ENCODE measurements around the gene MTHFS. TPM values are rescaled to one million over a fixed set of nuclear protein-coding genes. Genes with fewer than 3 reads are reported as not detected.
"Not testable (repeated sequence)": the region's sequence is repeated elsewhere in the genome, so short reads cannot be mapped to it uniquely, and the experiment has no call there.

Gene MTHFS
- total RNA-seq, 1 experiment from 2014 or later = 23.3 TPM

DNA sequence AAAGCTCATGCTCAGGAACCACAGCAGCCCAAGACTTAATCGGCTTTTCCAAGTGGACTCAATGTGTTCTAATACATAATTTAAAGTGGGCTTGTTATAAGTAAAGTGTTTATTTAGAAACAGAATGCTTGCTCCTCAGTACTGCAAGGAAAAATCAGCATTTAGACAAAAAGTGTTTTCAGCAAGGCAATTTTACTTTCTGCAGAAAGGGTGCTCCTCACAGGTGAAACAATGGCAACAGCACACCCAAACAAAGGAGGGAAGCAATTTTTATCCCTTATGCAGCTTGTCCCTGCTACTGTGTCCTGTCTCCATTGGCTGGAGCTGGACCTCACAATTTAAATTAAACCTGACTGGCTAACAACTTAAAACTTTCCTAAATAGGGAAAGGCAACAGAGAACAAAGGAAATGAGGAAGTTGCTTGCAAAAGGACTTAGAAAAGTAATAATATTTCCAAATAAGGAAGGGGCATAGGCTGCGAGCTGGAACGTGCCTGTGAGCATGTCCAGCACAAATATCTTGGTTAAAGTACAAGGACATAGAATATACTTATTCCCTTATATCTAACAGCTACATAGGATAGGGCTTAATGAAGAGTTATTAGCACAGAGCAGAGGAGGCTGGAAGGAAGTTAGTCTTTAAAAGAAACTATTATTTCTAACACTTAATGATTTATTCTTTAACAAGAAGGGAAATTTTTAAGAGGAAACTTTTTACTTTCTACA, 19.1 kb upstream of the MTHFS start:
- not testable (repeated sequence) for DNase-seq (ENCODE audit: low spot score)

DNA sequence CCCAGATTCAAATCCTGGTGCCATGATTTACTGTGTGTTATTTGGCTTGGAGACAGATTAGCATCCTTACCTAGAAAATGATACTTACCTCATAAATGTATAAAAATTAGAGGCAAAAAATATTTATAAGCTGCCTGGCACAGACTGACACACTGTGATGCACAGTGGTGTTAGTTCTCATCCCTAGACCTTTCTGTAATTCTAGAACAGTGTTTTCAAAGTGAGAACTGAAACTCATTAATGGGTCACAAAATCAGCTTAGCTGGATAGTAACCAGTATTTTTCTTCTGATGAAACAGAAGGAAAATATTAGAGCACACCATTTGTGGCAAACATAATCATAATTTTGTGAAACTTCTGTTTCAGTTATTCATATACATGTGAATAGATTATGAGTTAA, 17.9 kb upstream of the MTHFS start:
- DNase-seq (ENCODE audit: low spot score) = no peak

GRCh38 chr15:79909556-79910335, 12.9 kb upstream of the MTHFS start:
- not testable (repeated sequence) for DNase-seq (ENCODE audit: low spot score)

DNA sequence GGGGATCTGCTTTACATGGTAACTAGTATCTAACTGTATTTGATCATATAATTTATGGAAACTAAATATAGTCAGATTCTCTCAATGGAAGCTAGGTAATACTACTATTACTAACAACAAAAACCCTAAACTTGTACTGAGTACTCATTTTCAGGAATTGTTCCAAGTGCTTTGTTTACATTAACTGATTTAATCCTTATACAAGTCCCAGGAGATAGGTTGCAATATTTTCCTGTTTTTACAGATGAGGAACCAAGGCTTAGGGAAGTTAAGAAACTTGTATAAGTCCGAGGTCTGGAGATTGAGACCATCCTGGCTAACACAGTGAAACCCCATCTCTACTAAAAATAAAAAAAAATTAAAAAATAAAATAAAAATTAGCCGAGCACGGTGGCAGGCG, 7.5 kb upstream of the MTHFS start:
- no peak for DNase-seq (ENCODE audit: low spot score)

GRCh38 chr15:79903626-79904025, 6.8 kb upstream of the MTHFS start:
- DNase-seq (ENCODE audit: low spot score) = no peak

- DNase-seq (ENCODE audit: low spot score) = no peak
Observed at GRCh38 chr15:79903144-79903543, 6.3 kb upstream of the MTHFS start.

- DNase-seq (ENCODE audit: low spot score) = no peak
Observed at GRCh38 chr15:79901958-79902357, 5.1 kb upstream of the MTHFS start.

GRCh38 chr15:79900818-79901378, 4.1 kb upstream of the MTHFS start:
- not testable (repeated sequence) for DNase-seq (ENCODE audit: low spot score)

DNA sequence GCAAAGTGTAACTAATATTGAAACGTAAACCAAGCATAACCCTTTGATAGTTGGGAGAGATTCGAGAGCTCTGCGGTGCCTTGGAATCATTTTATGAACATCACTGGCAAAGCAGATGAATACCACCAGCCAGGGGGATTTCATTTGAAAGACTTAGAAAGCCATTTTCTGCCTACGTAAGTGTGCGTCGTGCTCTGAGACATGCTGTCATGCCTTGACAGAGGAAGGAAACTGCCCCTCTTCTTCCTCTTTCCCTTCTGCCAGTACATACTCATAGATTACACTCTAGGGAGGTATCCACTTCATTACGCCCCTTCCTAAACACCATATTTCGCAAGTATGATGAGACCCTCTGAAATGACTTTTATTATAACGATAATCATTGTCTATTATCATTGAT, 3.3 kb upstream of the MTHFS start:
- no peak for DNase-seq (ENCODE audit: low spot score)

DNA sequence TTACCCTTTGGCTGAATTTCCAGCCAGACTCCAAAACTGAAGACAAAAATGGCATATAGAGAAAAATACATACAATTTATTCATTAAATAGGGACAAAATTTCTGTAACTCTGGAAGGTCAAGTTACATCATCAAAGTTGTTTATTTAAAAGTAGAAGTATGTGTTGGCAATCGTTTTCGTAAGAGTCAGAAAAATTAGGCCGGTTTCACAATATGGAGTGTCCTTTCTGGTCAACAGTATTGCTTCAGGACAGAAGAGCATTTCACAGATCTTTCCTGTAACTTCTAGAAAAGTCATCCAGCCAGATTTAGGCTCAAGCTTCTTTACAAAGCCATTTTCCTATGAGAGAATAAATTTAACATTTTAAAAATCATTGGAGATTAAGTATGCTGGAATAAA, 2.0 kb upstream of the MTHFS start:
- DNase-seq (ENCODE audit: low spot score) = not testable (repeated sequence)

DNA sequence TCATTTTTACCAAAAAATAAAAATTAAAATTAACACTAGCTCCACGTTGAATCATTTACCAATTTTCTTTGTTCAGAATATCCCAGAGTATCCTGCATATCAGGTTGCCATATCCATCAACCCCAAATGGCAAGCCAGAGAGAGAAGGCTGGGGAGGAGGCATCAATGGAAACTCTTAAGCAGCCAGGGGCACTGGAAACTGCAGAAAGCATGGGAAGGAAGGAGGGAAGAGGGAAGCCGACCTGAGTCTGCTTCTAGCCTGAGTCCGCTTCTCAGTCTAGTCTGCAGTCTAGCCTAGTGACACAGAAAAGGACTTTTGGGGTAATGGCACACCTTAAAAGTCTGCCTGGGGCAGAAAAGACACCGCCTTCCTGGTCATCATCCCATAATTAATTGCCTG, 1.6 kb upstream of the MTHFS start:
- no peak for DNase-seq (ENCODE audit: low spot score)

GRCh38 chr15:79897701-79898113, 893 bp upstream of the MTHFS start:
- DNase-seq (ENCODE audit: low spot score) = no peak

DNA sequence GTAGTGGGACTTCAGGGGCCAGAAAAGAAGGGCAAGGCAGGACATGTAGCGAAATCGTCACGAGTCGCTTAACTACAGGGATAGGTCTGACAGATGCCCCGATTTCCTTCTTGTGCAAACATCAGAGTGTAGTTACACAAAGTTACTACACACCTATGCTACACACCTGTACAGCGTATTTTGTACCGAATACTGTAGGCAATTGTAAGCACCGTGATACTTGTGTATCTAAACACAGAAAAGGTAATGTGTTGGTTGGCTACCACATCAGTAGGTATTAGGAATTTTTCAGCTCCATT, 515 bp upstream of the MTHFS start:
- no peak for DNase-seq (ENCODE audit: low spot score)

GRCh38 chr15:79896131-79896633, 632 bp downstream of the MTHFS start:
- no peak for DNase-seq (ENCODE audit: low spot score)

DNA sequence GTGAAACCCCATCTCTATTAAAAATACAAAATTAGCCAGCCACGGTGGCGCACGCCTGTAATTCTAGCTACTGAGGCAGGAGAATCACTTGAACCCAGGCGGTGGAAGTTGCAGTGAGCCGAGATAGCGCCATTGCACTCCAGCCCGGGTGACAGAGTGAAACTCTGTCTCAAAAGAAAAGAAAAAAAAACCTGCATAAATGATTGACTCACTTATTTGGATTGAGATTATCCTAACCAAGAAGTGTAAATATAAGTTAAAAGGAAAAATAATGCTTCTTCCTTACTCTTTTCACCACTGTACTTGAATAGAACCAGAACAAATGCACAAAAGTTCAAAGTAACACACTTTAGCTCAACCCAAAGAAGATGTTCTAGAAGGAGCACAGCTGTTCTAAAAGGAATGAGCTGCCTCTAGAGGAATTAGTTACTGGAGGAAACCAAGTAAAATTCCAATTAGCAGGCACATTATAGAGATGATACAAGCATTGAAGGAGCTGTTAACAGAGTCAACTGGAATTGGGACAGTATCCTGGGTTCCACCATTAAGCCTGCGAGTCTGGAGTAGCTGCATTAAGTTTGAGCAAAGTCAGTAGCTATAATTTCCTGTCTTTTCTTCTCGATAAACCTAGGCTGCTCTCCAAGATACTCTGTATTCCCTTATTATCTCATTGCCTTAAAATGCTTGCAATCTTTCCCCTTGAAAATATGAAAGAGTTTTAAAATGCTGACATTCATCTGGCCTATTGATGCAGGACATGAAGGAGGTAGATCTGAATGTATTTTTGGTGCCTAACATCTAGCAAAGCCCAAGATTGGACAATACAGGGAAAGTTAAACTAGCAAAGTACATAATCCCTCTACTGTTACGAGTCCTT, 9.5 kb downstream of the MTHFS start:
- DNase-seq (ENCODE audit: low spot score) = no peak

- DNase-seq (ENCODE audit: low spot score) = no peak
Observed at GRCh38 chr15:79886124-79886523, 10.7 kb downstream of the MTHFS start.

GRCh38 chr15:79884204-79884596, 12.6 kb downstream of the MTHFS start:
- no peak for DNase-seq (ENCODE audit: low spot score)

- no peak for DNase-seq (ENCODE audit: low spot score)
Observed at GRCh38 chr15:79883579-79884203, 13.1 kb downstream of the MTHFS start.

DNA sequence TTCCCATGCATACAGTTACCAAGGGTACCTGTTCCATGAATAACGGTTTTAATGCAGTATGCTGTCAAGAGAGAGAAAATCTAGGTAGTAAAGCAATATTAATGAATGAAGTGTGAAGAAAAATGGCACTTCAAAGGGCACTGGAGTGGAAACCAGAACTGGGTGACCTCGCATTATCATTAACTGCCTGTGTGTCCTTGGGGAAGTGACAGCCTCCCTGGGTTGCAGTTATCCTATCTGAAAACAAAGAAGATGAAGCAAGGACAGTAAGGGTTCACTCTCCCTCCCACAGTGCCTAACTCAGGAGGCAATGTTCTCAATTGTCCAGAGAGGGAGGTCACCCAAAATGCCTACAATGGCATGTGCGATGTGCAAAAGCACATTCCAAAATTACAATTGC, 15.1 kb downstream of the MTHFS start:
- no peak for DNase-seq (ENCODE audit: low spot score)

- no peak for DNase-seq (ENCODE audit: low spot score)
Observed at GRCh38 chr15:79881254-79881653, 15.6 kb downstream of the MTHFS start.

DNA sequence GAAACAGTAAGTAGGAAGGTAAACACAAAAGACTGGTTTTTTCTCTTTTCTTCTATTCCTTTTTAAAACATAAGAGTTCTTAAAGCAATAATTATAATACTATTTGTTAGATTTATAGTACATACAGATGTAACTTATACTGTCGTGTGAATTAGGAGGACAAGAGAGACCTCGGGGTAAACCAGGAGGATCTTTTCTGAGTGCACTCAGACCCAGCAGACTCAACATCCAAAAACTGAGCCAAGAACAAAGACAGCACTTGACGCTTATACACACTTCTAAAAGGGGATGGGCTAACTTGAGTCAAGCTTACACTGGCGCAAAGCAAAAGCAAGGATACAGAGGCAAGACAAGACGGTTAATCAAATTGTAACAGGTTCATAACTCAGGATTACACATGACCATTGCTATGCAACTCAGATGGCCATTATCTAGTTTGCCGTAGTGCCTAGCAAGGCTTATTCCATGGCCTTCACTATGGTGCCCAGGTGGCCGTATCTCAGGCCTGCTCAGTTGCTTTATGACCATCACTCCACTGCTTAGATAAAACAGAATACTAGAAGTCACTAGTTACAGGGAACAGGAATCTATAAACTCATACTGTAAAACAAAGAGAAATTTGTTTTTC, 18.6 kb downstream of the MTHFS start:
- DNase-seq (ENCODE audit: low spot score) = no peak

Data from A172 (cell line).